Non-pigmented ciliary epithelial cell (primary cell): ENCODE results near the gene ARMC5.

Experiments
- DNase-seq: peaks from one replicate; pipeline ENCODE4 v3.0.0-alpha.2; 2010; ENCODE audit warnings: low read depth

ARMC5 gene

GRCh38 chr16:31461201-31461920, 2.1 kb downstream of the ARMC5 start:
- no peak for DNase-seq

- DNase-seq, result no peak
These were observed 2.9 kb downstream of the ARMC5 start for GRCh38 chr16:31461921-31462804.

DNA sequence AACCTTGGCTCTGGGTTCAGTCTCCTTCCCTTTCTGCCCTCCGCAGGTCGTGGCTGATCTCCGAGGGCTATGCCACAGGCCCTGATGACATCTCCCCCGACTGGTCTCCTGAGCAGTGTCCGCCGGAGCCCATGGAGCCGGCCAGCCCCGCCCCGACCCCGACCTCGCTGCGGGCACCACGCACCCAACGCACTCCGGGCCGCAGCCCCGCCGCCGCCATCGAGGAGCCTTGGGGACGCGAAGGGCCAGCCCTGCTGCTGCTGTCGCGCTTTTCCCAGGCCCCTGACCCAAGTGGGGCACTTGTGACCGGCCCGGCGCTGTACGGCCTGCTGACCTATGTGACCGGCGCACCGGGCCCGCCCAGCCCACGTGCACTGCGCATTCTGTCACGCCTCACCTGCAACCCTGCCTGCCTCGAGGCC, 5.1 kb downstream of the ARMC5 start:
- DNase-seq, result no peak

DNA sequence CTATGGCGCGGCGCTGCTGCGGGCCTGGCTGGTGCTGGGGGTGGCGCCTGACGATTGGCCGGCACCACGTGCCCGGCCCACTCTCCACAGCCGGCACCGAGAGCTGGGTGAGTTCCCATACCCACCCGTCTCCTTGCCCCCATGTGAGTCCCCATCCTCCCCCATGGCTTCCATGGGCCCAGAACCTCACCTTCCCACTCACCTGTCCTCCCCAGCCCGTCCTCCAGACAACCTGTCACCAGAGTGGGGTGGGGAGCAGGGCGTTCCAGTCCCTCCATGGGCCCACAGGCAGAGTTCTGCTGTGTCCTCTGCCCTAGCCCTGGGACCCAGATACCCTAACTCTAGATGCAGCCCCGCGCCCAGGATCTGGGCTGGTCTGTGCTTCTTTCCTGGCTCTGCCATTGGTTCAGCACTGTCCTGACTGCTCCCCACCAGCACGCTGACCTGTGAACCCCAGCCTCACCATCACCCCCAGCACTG, 5.5 kb downstream of the ARMC5 start:
- DNase-seq, result no peak

DNA sequence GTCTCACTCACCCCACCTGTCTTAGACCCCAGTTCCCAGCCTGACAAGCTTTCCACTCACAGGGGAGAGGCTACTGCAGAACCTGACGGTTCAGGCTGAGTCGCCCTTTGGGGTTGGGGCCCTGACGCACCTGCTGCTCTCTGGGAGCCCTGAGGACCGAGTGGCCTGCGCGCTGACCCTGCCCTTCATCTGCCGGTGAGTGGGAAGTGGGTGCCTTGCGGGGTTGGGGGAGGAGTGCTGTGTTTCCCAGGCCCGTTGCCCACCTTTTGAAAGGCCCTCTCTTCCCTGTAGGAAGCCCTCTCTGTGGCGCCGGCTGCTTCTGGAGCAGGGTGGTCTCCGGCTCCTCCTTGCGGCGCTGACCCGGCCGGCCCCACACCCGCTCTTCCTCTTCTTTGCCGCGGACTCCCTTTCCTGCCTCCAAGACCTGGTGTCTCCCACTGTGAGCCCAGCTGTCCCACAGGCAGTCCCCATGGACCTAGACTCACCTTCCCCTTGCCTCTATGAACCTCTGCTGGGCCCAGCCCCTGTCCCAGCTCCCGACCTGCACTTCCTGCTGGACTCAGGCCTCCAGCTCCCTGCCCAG, 6.6 kb downstream of the ARMC5 start:
- DNase-seq, result no peak

GRCh38 chr16:31466381-31466841, 7.1 kb downstream of the ARMC5 start:
- DNase-seq, result no peak

GRCh38 chr16:31467151-31467773, 8.0 kb downstream of the ARMC5 start:
- DNase-seq, result no peak

DNA sequence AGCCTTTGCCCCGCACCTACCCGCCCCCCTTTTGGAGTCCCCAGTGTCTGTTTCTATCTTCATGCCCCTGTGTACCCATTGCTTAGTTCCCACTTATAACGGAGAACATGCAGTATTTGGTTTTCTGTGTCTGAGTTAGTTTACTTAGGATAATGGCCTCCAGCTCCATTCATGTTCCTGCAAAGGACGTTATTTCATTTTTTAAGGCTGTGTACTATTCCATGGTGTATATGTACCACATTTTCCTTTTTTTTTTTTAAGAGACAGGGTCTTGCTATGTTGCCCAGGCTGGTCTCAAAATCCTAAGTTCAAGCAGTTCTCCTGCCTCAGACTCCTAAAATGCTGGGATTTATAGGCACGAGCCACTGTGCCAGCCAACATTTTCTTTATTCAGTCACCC, 8.6 kb downstream of the ARMC5 start:
- DNase-seq, result no peak

GRCh38 chr16:31470615-31471014, 11.3 kb downstream of the ARMC5 start:
- DNase-seq, result no peak

GRCh38 chr16:31471241-31471874, 12.1 kb downstream of the ARMC5 start:
- no peak for DNase-seq

DNA sequence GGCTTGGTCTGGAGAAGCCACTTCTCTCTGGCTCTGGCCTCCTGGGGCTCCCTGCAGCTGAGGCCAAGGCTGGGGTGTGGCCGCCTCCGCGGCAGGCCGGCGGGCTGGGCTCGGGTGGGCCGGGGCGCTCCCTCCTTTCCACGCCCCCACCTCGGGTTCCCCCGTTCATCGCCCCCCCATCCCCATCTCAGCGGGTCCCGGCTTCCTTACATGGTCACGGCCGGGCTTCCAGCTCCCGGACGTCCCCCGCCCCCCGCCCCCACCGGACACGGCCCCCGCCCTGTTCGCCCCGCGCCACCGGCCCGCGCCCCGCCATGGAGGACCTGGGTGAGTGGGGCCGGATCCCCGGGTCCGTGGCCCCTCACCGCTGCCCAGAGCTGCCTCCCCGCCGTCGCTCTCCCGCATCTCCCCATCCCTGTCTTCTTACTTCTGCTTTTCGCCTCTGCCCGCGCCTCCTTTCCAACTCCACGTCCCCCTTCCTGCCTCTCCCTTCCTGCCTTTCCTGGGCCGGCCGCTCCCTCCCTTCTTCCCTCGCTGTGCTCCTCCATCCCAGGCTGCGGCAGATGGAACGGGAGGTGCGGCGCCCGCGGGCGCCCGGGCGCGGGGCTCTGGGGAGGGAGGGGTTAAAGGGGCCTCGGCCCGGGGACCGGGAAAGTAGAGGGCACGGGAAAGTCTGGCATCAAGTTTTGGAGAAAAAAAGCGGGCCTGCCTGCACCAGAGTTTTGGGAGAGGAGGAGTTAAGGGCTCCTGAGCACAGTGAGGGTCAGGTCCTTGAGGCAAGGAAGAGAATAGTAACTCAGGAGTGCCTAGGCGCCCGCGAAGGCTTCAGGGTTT, 12.8 kb downstream of the ARMC5 start, which contains the start of gene TGFB1I1:
TSS of gene TGFB1I1 (plus strand) at position 278 of the 834 bp plus-strand sequence. CDS start at position 315, 37 bp downstream.
- no peak for DNase-seq

GRCh38 chr16:31472709-31473203, 13.5 kb downstream of the ARMC5 start:
- peak; percentile 75 for DNase-seq

DNA sequence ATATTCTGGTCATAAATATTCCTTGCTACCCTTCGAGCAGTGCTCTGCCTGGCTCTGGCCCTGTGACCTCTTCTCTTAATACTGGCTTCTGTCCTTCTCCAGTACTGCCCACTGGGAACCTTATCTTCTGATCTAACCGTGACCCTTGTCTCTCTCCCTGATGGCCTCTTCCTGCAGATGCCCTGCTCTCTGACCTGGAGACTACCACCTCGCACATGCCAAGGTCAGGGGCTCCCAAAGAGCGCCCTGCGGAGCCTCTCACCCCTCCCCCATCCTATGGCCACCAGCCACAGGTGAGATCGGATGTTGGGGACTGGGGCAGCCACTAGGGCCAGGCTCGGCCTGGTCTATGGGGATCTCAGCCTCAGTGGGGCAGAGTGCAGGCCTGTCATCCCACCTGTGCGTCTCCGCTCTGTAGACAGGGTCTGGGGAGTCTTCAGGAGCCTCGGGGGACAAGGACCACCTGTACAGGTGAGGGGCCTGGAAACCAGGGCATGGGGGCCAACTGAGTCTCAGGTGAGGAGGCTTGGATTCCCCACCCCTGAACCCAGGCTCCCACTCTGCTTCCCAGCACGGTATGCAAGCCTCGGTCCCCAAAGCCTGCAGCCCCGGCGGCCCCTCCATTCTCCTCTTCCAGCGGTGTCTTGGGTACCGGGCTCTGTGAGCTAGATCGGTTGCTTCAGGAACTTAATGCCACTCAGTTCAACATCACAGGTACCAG, 14.1 kb downstream of the ARMC5 start:
- DNase-seq, result no peak

- DNase-seq, result peak; percentile 79
These were observed 14.9 kb downstream of the ARMC5 start for GRCh38 chr16:31474173-31474714.

GRCh38 chr16:31474773-31475738, 15.8 kb downstream of the ARMC5 start:
- DNase-seq, result no peak

- no peak for DNase-seq
These were observed 16.6 kb downstream of the ARMC5 start for GRCh38 chr16:31475946-31476302.

DNA sequence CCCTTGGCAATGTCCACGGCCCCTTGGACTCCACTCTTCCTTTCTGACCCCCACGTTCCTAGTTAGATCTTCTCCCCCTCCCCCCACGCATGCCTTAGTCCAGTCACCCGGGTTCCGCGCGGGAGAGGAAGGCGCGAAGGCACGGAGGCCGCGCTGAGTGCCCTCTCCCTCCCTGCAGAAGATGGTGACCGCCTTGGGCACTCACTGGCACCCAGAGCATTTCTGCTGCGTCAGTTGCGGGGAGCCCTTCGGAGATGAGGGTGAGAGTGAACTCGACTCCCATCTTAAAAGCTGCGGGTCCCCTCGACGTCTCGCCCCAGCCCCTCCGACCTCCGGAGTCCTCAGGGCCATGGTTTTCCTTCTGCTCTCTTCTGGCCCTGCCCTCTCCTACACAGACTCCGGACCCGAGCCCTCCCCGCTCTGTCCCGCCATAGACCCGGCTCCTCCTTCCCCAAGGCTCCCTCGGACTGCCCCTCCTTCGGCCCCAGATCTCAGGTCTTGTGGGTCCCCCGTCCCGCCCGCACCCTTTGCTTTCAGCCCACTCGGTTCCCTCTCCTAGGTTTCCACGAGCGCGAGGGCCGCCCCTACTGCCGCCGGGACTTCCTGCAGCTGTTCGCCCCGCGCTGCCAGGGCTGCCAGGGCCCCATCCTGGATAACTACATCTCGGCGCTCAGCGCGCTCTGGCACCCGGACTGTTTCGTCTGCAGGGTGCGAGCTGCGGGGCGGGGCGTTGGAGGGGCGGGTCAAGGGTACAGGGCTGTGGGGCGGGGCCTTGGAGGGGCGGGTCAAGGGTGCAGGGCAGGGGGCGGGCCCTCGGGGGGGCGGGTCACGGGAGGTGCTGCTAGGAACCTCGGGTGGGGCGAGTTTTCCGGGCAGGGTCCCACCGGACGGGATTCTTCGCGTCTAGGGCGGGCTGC, 17.3 kb downstream of the ARMC5 start:
- DNase-seq, result no peak
